K562 (cell line): ENCODE measurements around the gene PA2G4. TPM values are rescaled to one million over a fixed set of nuclear protein-coding genes. Genes with fewer than 3 reads are reported as not detected.

Experiments
- ATAC-seq: fragments of 200-7000 bp; cut with Tn5 transposase; 3 replicates; pipeline ENCODE4 v1.9.1; 2020; ENCODE audit warnings: moderate library complexity
- BruUV-seq: library from RNA; stranded (reverse); fragments of 400-500 nt; replicated peaks from 2 replicates; lab custom pipeline; 2021; lab: Mats Ljungman, UMichigan
- CTCF ChIA-PET: fragments of 300-600 bp; formaldehyde crosslinking; extraction: SDS; loops from one replicate; lab custom pipeline; 2021; ENCODE audit warnings: low intra/inter-chr PET ratio; lab: Yijun Ruan, JAX
- POLR2A ChIA-PET: fragments of 300-600, 350-650 bp; sonication (Branson Sonifier 250); formaldehyde crosslinking; extraction: SDS; loops from one replicate; lab custom pipeline; 2021; ENCODE audit warnings: antibody characterized with exemption, inconsistent platforms; lab: Yijun Ruan, JAX
- DNase-seq, 4 experiments: peaks; one replicate each; pipeline versions ENCODE4 v3.0.0 to v3.0.0-alpha.2; 2011 to 2018; ENCODE audit warnings: low spot score in 3 of 4, mixed read lengths in 3 of 4; ENCODE audit errors: extremely low read depth in 1 of 4
- FAIRE-seq: peaks from 2 replicates; lab custom pipeline; 2011; peaks lifted over from hg19 to GRCh38; lab: Jason Lieb, UNC
- H2AFZ ChIP-seq: 2 replicates; pipeline ENCODE4 v1.6.0; 2011; ENCODE audit warnings: low read depth, low read length, control low read depth, inconsistent platforms
- H3K27ac ChIP-seq: fragments of 200-600 bp; 3 replicates; pipeline ENCODE4 v1.8.0; 2011; ENCODE audit warnings: low read depth, mild to moderate bottlenecking, control low read depth, inconsistent platforms, low read length, moderate library complexity, mixed read lengths; ENCODE audit errors: extremely low read depth
- H3K27me3 ChIP-seq, 2 experiments: fragments of 300-600 bp in 1 of 2; 2 replicates in 1 of 2; 3 replicates in 1 of 2; pipeline versions ENCODE4 v1.6.0 to v1.8.0; 2011; ENCODE audit warnings: inconsistent platforms in 2 of 2, low read length in 2 of 2, mild to moderate bottlenecking in 1 of 2, mixed read lengths in 1 of 2, moderate library complexity in 1 of 2; ENCODE audit not compliant: control insufficient read depth in 2 of 2, insufficient read depth in 2 of 2
- H3K36me3 ChIP-seq: fragments of 300-600 bp; 3 replicates; pipeline ENCODE4 v1.8.0; 2011; ENCODE audit warnings: mild to moderate bottlenecking, low read length, inconsistent platforms; ENCODE audit not compliant: control insufficient read depth, insufficient read depth
- H3K4me1 ChIP-seq, 2 experiments: fragments of 200-600 bp in 1 of 2; replicated peaks in 1 of 2; 2 replicates in 1 of 2; 3 replicates in 1 of 2; pipeline versions ENCODE4 v1.5.1 to v1.8.0; 2011; ENCODE audit warnings: inconsistent platforms in 2 of 2, low read length in 2 of 2, mild to moderate bottlenecking in 1 of 2, mixed read lengths in 1 of 2, moderate library complexity in 1 of 2; ENCODE audit not compliant: control insufficient read depth in 2 of 2, insufficient read depth in 2 of 2
- H3K4me2 ChIP-seq: 2 replicates; pipeline ENCODE4 v1.6.1; 2011; ENCODE audit warnings: low read length, control low read depth, inconsistent platforms, mixed read lengths; ENCODE audit not compliant: insufficient read depth
- H3K4me3 ChIP-seq: fragments of 200-600 bp; sonication (generic), shearing (Covaris generic); 2 replicates; pipeline ENCODE4 v1.5.1; 2016; ENCODE audit warnings: control low read depth, inconsistent platforms
- H3K79me2 ChIP-seq: fragments of 200-600 bp; 3 replicates; pipeline ENCODE4 v1.8.0; 2011; ENCODE audit warnings: low read length, inconsistent platforms; ENCODE audit not compliant: control insufficient read depth, insufficient read depth
- H3K9ac ChIP-seq, 2 experiments: 2 replicates each; pipeline versions ENCODE4 v1.6.0 to v1.6.1; 2011; ENCODE audit warnings: low read depth in 2 of 2, low read length in 2 of 2, control low read depth in 1 of 2, inconsistent platforms in 1 of 2, mild to moderate bottlenecking in 1 of 2, mixed read lengths in 1 of 2; ENCODE audit not compliant: insufficient read depth in 1 of 2
- H3K9me1 ChIP-seq: one replicate; pipeline ENCODE4 v1.6.0; 2011; ENCODE audit warnings: inconsistent platforms, mild to moderate bottlenecking, low read length, moderate library complexity; ENCODE audit not compliant: control insufficient read depth, insufficient read depth
- H3K9me3 ChIP-seq: replicated peaks from 2 replicates; pipeline ENCODE4 v1.5.1; 2011; ENCODE audit warnings: low read depth, low read length, inconsistent platforms; ENCODE audit not compliant: control insufficient read depth, insufficient read depth
- H4K20me1 ChIP-seq: replicated peaks from 2 replicates; pipeline ENCODE4 v1.6.1; 2011; ENCODE audit warnings: low read length, inconsistent platforms, mixed read lengths; ENCODE audit not compliant: control insufficient read depth, insufficient read depth
- GATA2 ChIP-seq: sonication (generic); formaldehyde crosslinking; IDR thresholded peaks from 2 replicates; pipeline ENCODE4 v1.4.0; 2020; ENCODE audit warnings: mild to moderate bottlenecking, missing genetic modification reagents
- HMG20A ChIP-seq: fragments of 450-650 bp; formaldehyde crosslinking; conservative IDR thresholded peaks from 2 replicates; pipeline ENCODE4 v1.4.0; 2020; ENCODE audit warnings: mild to moderate bottlenecking, mixed read lengths
- PRDM10 ChIP-seq: fragments of 450-650 bp; IDR thresholded peaks from 2 replicates; pipeline ENCODE4 v1.6.1; 2018; ENCODE audit not compliant: partially characterized antibody
- SMARCA5 ChIP-seq: fragments of 450-650 bp; IDR thresholded peaks from 2 replicates; pipeline ENCODE4 v1.6.1; 2016
- TEAD4 ChIP-seq, 2 experiments: sonication (generic) in 1 of 2; formaldehyde crosslinking in 1 of 2; IDR thresholded peaks; 2 replicates each; pipeline versions ENCODE4 v1.6.1 to v1.8.0; 2012 to 2022; ENCODE audit warnings: borderline replicate concordance in 1 of 2, inconsistent platforms in 1 of 2, low read length in 1 of 2, mild to moderate bottlenecking in 1 of 2, missing genetic modification reagents in 1 of 2
- THRAP3 ChIP-seq: fragments of 450-650 bp; IDR thresholded peaks from 2 replicates; pipeline ENCODE4 v1.6.1; 2016; ENCODE audit warnings: mild to moderate bottlenecking, inconsistent platforms, borderline replicate concordance
- WGBS: fragments of 100-300 bp; shearing (Covaris generic); methylation state at CpG from one replicate; pipeline ENCODE4 v1.1.6; 2016; ENCODE audit warnings: low coverage, mixed read lengths; ENCODE audit not compliant: insufficient coverage; ENCODE audit errors: missing lambda C conversion rate; 5-methylcytosine and 5-hydroxymethylcytosine counted together
- in situ Hi-C: fragments of 300-500 bp; cut with MboI; formaldehyde crosslinking; loops from 4 replicates; pipeline ENCODE4 v1.15.0; 2018; ENCODE audit warnings: inconsistent platforms, mixed read lengths
- intact Hi-C: fragments of 100-400 bp; cut with micrococcal nuclease; formaldehyde crosslinking; loops from 2 replicates; pipeline ENCODE4 v1.14.2; 2022
- polyA plus RNA-seq, 8 experiments: library from polyadenylated mRNA; depleted of rRNA in 4 of 8; stranded (reverse) in 5 of 8; unstranded in 3 of 8; fragments of >200 nt; fragmentation: Nextera tagmentation in 2 of 8; fragmentation: Illumina TruSeq in 1 of 8; extraction: Ambion mirVana in 2 of 8; extraction: Trizol in 1 of 8; gene quantifications; 2 replicates each; pipeline versions ENCODE4 v1.2.1 to v1.2.3, GENCODE V29; 2011 to 2014; ENCODE audit warnings: inconsistent platforms in 1 of 8, missing spikeins in 1 of 8
- total RNA-seq, 7 experiments: library from RNA; depleted of rRNA in 6 of 7; stranded (reverse); fragments of >200 nt in 6 of 7; fragmentation: Illumina TruSeq in 2 of 7; extraction: Trizol in 2 of 7; gene quantifications; 2 replicates each; pipeline versions ENCODE4 v1.2.1 to v1.2.3, GENCODE V29; 2011 to 2021; ENCODE audit warnings: low replicate concordance in 1 of 7

The PA2G4 gene
- total and polyA plus RNA-seq, 9 of the 15 experiments (the other 6 are each of a cell fraction or from before 2014, with no cell fraction given) = 230 to 925 (median 638) TPM

- Histone ChIP-seq H3K9me3 (no peaks in the 10 kb centered on the region), H3K27ac (peak overlapping the region; percentile 96), H3K4me2 (peak overlapping the region; percentile 91), H2AFZ (no peak overlapping the region), H3K27me3 (no peaks in the 10 kb centered on the region), H4K20me1 (no peaks in the 10 kb centered on the region), H3K36me3 (peaks cover 24% of the 10 kb centered on the region; the same call in 2 of the 3 replicates), H3K9ac (peak overlapping the region; percentile 88 to 91), H3K79me2 (peaks cover 38% of the 10 kb centered on the region), H3K4me1 (peaks cover 38 to 45% of the 10 kb centered on the region in 2 experiments; a peak in 4 of 5 replicates), H3K9me1 (no peaks in the 10 kb centered on the region), H3K4me3 (peak overlapping the region; percentile 55; the same call in 1 of the 2 replicates)
- BruUV-seq = no TSS peak
- POLR2A ChIA-PET = interaction anchor here (0.6 to 3.2 kb wide), 6 partner anchors 9 to 36 kb away, joined by 3 to 16 read pairs (median 6); partner anchors contain the start of gene ZC3H10
- no peak for ATAC-seq
- WGBS = 54% methylated on average over 5 of the region's 5 CpGs
- CTCF ChIA-PET = no interaction called here
- intact Hi-C loops (no loop called here), in situ Hi-C loops (no loop called here)
- DNase-seq = no peak
- TF ChIP-seq GATA2 = no peak
- no peak for TF ChIP-seq TEAD4 (IDR thresholded peaks at IDR 0.05; ENCODE audit: low read length)
- TF ChIP-seq TEAD4 (CRISPR knock-in tag; IDR thresholded peaks at IDR 0.05; ENCODE audit: borderline replicate concordance) = 0 out of 2 replicates have a peak, but pooled peaks have one; percentile 4
- no peak for TF ChIP-seq PRDM10
- TF ChIP-seq SMARCA5 = no peak
- no peak for TF ChIP-seq HMG20A (CRISPR knock-in tag)
- no peak for TF ChIP-seq THRAP3
- no peak for FAIRE-seq
Observed at GRCh38 chr12:56153678-56154065, 49.3 kb downstream of the PA2G4 start.
